ENCODE measurements around the gene SPHK1.
A peak's percentile ranks its signal among the peaks of the same experiment; 100 is the strongest.

SPHK1 gene

DNA sequence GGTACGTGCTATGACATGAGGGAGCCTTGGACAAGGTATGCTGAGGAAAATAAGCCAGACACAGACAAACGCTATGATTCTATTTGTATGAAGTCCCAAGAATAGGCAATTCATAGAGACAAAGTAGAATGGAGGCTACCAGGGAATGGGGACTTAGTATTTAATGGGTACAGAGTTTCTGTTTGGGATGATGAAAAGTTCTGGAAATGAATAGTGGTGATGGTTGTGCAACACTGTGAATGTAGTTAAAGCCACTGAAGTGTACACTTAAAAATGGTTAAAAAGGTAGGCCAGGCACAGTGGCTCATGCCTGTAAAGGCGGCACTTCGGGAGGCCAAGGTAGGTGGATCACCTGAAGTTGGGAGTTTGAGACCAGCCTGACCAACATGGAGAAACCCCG, 33.9 kb upstream of the SPHK1 start:
- no peak for DNase-seq (ENCODE audit: insufficient read length, low spot score)
- TF ChIP-seq TAF1 (IDR thresholded peaks at IDR 0.05; ENCODE audit: low read depth, low read length), result no peak
- no peak for TF ChIP-seq PAX5 (IDR thresholded peaks at IDR 0.05; ENCODE audit: insufficient read depth, low read length, severe bottlenecking)
- TF ChIP-seq POU2F2 (IDR thresholded peaks at IDR 0.05; ENCODE audit: low read depth, low read length), result no peak
- TF ChIP-seq SPI1 (IDR thresholded peaks at IDR 0.05; ENCODE audit: low read depth, low read length), result no peak
- no peak for TF ChIP-seq POLR2A (IDR thresholded peaks at IDR 0.05; ENCODE audit: low read depth, low read length)
- no peak for TF ChIP-seq POLR2AphosphoS5 (IDR thresholded peaks at IDR 0.05; ENCODE audit: low read depth, low read length)
- no peak for FAIRE-seq

DNA sequence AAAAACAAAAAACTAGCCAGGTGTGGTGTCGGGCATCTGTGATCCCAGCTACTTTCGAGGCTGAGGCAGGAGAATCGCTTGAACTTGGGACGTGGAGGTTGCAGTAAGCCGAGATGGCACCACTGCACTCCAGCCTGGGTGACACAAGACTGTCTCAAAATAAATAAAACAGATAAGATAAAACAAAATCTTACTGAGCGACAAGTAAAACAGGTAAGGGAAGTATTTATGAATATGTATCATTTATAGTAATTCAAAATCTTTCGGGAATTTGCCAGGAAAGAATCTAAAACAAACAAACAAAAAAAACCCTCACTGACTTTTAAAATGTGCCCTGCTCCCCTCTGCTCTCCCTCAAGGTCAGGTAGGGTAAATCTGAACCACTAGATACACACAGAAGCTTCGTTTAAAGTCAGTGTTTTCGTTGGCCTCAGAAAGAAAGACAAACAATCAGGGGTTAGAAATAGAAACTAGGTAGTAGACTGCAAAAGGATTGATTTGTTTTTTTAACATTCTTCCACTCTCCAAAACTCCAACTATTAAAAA, 32.8 kb upstream of the SPHK1 start:
- no peak for FAIRE-seq
- TF ChIP-seq TAF1 (IDR thresholded peaks at IDR 0.05; ENCODE audit: low read depth, low read length) (no peak), POLR2A (IDR thresholded peaks at IDR 0.05; ENCODE audit: low read depth, low read length) (no peak), PAX5 (IDR thresholded peaks at IDR 0.05; ENCODE audit: insufficient read depth, low read length, severe bottlenecking) (no peak), POLR2AphosphoS5 (IDR thresholded peaks at IDR 0.05; ENCODE audit: low read depth, low read length) (no peak), POU2F2 (IDR thresholded peaks at IDR 0.05; ENCODE audit: low read depth, low read length) (no peak), SPI1 (IDR thresholded peaks at IDR 0.05; ENCODE audit: low read depth, low read length) (no peak)
- DNase-seq (ENCODE audit: insufficient read length, low spot score), result no peak

DNA sequence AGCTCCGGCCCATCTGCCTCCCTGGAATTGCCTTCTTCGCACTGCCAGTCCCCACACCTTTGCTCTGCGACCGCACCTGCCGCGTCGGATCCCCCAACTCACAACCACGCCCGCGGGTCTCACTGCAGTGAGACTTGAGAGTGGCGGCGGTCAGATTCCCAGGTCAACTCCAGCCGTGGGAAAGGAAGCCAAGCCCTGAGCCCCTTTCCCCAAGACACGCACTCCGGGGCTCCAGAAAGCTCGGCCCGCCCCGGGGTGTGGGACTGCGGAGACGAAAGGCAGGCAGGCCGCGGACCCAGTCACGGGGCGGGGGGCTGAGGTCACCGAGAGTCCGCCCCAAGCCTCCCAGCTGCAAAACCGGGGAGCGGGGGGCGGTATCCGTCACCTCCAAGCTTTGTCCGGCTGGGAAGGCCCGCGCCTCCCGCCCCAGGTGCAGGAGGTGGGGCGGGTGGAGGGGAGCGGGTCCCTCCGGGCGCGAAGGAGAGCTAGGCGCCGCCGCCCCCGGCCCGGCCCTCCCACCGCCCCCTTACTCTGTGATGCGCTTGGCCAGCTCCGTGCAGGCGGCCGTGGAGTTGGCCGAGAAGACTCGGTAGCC, 31.3 kb upstream of the SPHK1 start:
- no peak for FAIRE-seq
- TF ChIP-seq POU2F2 (IDR thresholded peaks at IDR 0.05; ENCODE audit: low read depth, low read length) (no peak), TAF1 (IDR thresholded peaks at IDR 0.05; ENCODE audit: low read depth, low read length) (no peak), POLR2AphosphoS5 (IDR thresholded peaks at IDR 0.05; ENCODE audit: low read depth, low read length) (no peak), PAX5 (IDR thresholded peaks at IDR 0.05; ENCODE audit: insufficient read depth, low read length, severe bottlenecking) (no peak), SPI1 (IDR thresholded peaks at IDR 0.05; ENCODE audit: low read depth, low read length) (no peak), POLR2A (IDR thresholded peaks at IDR 0.05; ENCODE audit: low read depth, low read length) (no peak)
- peak; percentile 53 for DNase-seq (ENCODE audit: insufficient read length, low spot score)

DNA sequence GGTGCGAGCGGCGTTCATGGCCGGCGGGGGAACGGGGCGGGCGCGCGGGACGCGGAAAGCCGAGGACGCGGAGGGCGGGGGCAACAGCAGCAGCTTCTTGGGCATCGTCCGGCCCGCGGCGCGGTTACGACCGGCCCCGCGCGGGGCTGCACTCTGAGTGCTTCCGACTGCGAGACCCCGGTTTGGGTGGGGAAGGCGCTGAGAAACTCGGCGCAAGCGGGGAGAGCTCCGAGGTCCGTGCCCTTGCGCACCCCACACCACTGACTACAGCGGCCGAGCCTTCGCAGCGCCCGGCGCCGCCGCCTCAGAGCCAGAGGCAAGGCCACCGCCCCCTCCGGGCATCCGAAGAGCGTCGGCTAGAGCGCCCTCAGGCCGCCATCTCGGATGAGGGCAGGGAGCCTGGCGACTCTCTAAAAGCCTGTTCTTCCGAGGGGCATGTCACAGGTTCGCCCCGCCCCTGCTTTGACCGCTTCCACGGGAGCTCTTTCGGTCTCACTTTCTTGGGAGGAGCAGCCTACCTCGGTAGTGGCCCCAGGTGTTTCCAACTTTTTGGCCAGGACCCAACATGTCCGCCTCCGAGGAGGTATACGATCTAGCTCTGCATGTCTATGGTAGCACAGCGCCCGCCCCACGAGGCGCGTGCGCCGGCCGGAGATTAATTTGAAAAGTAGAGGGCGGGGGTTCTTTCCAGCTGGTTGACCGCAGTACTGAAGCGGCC, 30.7 kb upstream of the SPHK1 start, which contains the start of gene PRPSAP1:
TSS of gene PRPSAP1 (minus strand) at position 318 of the 718 bp plus-strand sequence. CDS start at position 105, 213 bp downstream.
- TF ChIP-seq SPI1 (IDR thresholded peaks at IDR 0.05; ENCODE audit: low read depth, low read length), result no peak
- TF ChIP-seq POLR2AphosphoS5 (IDR thresholded peaks at IDR 0.05; ENCODE audit: low read depth, low read length), result peak; percentile 79
- TF ChIP-seq PAX5 (IDR thresholded peaks at IDR 0.05; ENCODE audit: insufficient read depth, low read length, severe bottlenecking), result no peak
- peak; percentile 49; the same call in 1 of the 2 replicates for TF ChIP-seq POU2F2 (IDR thresholded peaks at IDR 0.05; ENCODE audit: low read depth, low read length)
- peak; percentile 80 for TF ChIP-seq TAF1 (IDR thresholded peaks at IDR 0.05; ENCODE audit: low read depth, low read length)
- TF ChIP-seq POLR2A (IDR thresholded peaks at IDR 0.05; ENCODE audit: low read depth, low read length), result peak; percentile 81
- peak; percentile 87 for DNase-seq (ENCODE audit: insufficient read length, low spot score)
- peak; percentile 92 for FAIRE-seq

DNA sequence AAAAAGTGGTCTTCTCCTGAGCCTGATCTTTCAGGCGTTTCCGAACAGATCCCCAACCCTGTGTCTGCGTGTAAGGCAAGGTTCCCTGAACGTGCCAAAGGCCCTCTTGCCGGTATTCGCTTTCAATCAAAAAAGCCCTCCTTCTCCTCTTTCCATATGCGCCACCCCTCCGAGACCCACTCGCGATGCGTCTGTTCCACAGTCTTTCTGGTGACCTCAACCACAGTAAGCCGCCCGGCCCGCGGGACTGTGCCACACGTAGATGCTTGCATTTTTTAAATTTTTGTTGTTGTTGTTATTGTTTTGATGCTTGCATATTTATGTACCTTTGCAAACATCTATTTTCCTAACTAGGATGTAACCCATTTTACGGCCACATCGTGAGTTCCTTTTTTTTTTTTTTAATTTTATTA, 30.1 kb upstream of the SPHK1 start:
- FAIRE-seq (no peak), DNase-seq (ENCODE audit: insufficient read length, low spot score) (no peak)
- TF ChIP-seq POLR2AphosphoS5 (IDR thresholded peaks at IDR 0.05; ENCODE audit: low read depth, low read length), result no peak
- no peak for TF ChIP-seq POU2F2 (IDR thresholded peaks at IDR 0.05; ENCODE audit: low read depth, low read length)
- TF ChIP-seq SPI1 (IDR thresholded peaks at IDR 0.05; ENCODE audit: low read depth, low read length), result no peak
- TF ChIP-seq PAX5 (IDR thresholded peaks at IDR 0.05; ENCODE audit: insufficient read depth, low read length, severe bottlenecking), result no peak
- no peak for TF ChIP-seq TAF1 (IDR thresholded peaks at IDR 0.05; ENCODE audit: low read depth, low read length)
- no peak for TF ChIP-seq POLR2A (IDR thresholded peaks at IDR 0.05; ENCODE audit: low read depth, low read length)

DNA sequence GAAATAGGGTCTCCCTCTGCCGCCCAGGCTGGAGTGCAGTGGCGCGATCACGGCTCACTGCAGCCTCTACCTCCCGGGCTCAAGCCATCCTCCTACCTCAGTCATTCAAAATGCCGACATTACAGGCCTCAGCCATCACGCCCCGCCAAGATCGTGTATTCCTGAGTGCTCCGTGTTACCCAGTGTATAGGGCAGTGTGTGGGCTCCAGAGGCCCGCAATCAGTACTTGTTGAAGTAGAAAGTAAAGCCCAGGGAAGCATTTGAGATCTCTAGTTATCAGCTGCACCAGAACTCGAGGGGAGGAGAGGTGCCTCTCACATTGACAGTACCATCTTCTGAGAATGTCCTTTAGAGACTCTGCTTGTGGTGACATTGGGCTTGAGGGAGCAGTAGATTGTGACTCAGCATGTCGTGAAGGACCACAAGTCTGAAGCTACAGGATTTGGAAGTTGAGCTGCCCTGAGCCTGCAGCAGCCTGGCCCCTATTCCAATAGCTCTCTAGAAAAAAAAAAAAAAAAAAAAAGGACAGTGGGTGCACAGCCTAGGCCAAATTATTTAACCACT, 29.6 kb upstream of the SPHK1 start:
- DNase-seq (ENCODE audit: insufficient read length, low spot score), result no peak
- no peak for FAIRE-seq
- no peak for TF ChIP-seq POLR2AphosphoS5 (IDR thresholded peaks at IDR 0.05; ENCODE audit: low read depth, low read length)
- no peak for TF ChIP-seq SPI1 (IDR thresholded peaks at IDR 0.05; ENCODE audit: low read depth, low read length)
- no peak for TF ChIP-seq POLR2A (IDR thresholded peaks at IDR 0.05; ENCODE audit: low read depth, low read length)
- no peak for TF ChIP-seq POU2F2 (IDR thresholded peaks at IDR 0.05; ENCODE audit: low read depth, low read length)

DNA sequence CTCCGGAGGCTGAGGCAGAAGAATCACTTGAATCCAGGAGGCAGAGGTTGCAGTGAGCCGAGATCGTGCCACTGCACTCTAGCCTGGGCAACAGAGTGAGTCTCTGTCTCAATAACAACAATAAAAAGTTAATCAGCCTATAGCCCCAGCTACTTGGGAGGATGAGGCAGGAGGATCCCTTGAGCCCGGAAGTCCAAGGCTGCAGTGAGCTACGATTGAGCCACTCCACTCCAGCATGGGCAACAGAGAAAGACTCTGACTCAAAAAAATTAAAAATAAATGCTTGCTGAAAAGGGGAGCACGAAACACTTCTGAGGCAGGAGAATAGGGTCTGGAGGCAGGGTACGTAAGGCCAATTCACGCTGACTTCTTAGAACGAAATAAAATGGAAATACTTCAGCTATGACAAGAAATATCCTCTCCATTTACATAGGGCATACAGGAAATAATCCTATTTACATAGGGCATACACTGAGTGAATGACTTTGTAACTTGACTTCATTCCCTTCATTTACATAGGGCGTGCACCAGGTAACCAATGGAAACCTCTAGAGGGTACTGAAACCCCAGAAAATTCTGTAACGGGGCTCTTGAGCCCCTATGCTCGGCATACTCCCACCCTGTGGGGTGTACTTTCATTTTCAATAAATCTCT, 27.5 kb upstream of the SPHK1 start:
- TF ChIP-seq POLR2A (IDR thresholded peaks at IDR 0.05; ENCODE audit: low read depth, low read length) (no peak), POLR2AphosphoS5 (IDR thresholded peaks at IDR 0.05; ENCODE audit: low read depth, low read length) (no peak), POU2F2 (IDR thresholded peaks at IDR 0.05; ENCODE audit: low read depth, low read length) (no peak), SPI1 (IDR thresholded peaks at IDR 0.05; ENCODE audit: low read depth, low read length) (no peak), PAX5 (IDR thresholded peaks at IDR 0.05; ENCODE audit: insufficient read depth, low read length, severe bottlenecking) (no peak), TAF1 (IDR thresholded peaks at IDR 0.05; ENCODE audit: low read depth, low read length) (no peak)
- no peak for DNase-seq (ENCODE audit: insufficient read length, low spot score)
- FAIRE-seq, result no peak

DNA sequence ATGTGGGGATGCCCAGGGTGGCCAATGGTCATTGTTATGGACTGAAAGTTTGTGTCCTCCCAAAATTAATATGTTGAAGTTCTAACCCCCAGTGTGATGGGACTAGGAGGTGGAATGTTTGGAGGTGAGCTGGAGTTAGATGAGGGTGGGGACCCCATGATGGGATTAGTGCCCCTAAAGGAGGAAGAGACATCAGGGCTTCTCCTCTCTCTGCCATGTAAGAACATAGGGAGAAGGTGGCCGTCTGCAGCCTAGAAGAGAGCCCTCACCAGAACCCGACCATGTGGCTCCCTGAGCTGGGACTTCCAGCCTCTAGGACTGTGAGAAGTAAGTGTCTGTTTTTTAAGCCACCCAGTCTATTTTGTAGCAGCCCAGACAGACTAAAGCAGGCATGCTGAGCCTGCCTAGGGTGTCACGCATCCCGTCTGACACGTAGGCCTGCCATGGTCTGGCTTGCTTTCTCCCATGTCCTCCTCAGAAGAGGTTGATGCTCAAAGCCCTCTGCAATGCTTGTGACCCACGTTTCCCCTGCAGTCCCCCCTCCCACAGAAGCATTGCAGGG, 26.7 kb upstream of the SPHK1 start:
- no peak for FAIRE-seq
- no peak for TF ChIP-seq SPI1 (IDR thresholded peaks at IDR 0.05; ENCODE audit: low read depth, low read length)
- no peak for TF ChIP-seq POLR2A (IDR thresholded peaks at IDR 0.05; ENCODE audit: low read depth, low read length)
- TF ChIP-seq POU2F2 (IDR thresholded peaks at IDR 0.05; ENCODE audit: low read depth, low read length), result no peak
- no peak for TF ChIP-seq POLR2AphosphoS5 (IDR thresholded peaks at IDR 0.05; ENCODE audit: low read depth, low read length)
- TF ChIP-seq PAX5 (IDR thresholded peaks at IDR 0.05; ENCODE audit: insufficient read depth, low read length, severe bottlenecking), result no peak
- no peak for TF ChIP-seq TAF1 (IDR thresholded peaks at IDR 0.05; ENCODE audit: low read depth, low read length)
- DNase-seq (ENCODE audit: insufficient read length, low spot score), result no peak
